Thyroid gland (tissue), 4 donors: ENCODE measurements around the gene EFNB2.

Source experiments
- CTCF ChIP-seq, 6 experiments: fragments of 200-600 bp in 3 of 6; fragments of 450-650 bp in 3 of 6; sonication (generic) in 3 of 6; IDR thresholded peaks; one replicate each; pipeline ENCODE4 v1.5.1; 2016 to 2019; ENCODE audit warnings: antibody characterized with exemption in 6 of 6, mild to moderate bottlenecking in 2 of 6, inconsistent platforms in 1 of 6, moderate library complexity in 1 of 6
- POLR2A ChIP-seq, 2 donors: fragments of 450-650 bp; IDR thresholded peaks; one replicate each; pipeline ENCODE4 v1.6.1; 2017; ENCODE audit warnings: antibody characterized with exemption in 2 of 2, mild to moderate bottlenecking in 2 of 2, moderate library complexity in 1 of 2

GRCh38 chr13:106520251-106521054 is 15.0 kb downstream of the EFNB2 start:
- peak in 3 of 6 experiments; percentile 38 to 47 (median 44) for TF ChIP-seq CTCF (IDR thresholded peaks at IDR 0.05)
- no peak for TF ChIP-seq POLR2A (IDR thresholded peaks at IDR 0.05)
